Astrocyte of the spinal cord (primary cell): Measurements from ENCODE around the gene PLEKHG4B.

Experiments used
- DNase-seq: peaks from one replicate; pipeline ENCODE4 v3.0.0; 2011; ENCODE audit warnings: low read depth, low spot score
- H3K4me3 ChIP-seq: 2 replicates; pipeline ENCODE4 v1.5.1; 2011; ENCODE audit warnings: low read depth, mild to moderate bottlenecking, low read length, moderate library complexity
- in situ Hi-C: cut with HindIII; loops from 2 replicates; pipeline ENCODE4 v1.10.0; 2017; ENCODE audit warnings: low sequenced_read_pairs
- TF ChIP-seq, protein P1 (sequence below): IDR thresholded peaks from 2 replicates; pipeline ENCODE4 v1.5.1; 2012; ENCODE audit warnings: low read depth, mild to moderate bottlenecking, low read length, inconsistent platforms

The PLEKHG4B gene

DNA sequence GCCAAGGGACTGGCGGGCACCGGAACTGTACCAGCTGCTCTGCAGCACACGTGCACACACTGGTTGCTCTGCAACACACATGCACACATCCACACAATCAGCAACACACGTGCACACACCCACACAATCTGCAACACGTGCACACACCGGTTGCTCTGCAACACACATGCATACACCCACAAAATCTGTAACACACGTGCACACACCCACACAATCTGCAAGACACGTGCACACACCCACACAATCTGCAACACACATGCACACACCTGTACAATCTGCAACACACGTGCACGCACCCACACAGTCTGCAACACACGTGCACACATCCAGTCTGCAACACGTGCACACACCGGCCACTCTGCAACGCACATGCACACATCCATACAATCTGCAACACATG, 17.9 kb downstream of the PLEKHG4B start:
- no peak for DNase-seq
- TF ChIP-seq, protein P1, sequence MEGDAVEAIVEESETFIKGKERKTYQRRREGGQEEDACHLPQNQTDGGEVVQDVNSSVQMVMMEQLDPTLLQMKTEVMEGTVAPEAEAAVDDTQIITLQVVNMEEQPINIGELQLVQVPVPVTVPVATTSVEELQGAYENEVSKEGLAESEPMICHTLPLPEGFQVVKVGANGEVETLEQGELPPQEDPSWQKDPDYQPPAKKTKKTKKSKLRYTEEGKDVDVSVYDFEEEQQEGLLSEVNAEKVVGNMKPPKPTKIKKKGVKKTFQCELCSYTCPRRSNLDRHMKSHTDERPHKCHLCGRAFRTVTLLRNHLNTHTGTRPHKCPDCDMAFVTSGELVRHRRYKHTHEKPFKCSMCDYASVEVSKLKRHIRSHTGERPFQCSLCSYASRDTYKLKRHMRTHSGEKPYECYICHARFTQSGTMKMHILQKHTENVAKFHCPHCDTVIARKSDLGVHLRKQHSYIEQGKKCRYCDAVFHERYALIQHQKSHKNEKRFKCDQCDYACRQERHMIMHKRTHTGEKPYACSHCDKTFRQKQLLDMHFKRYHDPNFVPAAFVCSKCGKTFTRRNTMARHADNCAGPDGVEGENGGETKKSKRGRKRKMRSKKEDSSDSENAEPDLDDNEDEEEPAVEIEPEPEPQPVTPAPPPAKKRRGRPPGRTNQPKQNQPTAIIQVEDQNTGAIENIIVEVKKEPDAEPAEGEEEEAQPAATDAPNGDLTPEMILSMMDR: no peak
- H3K4me3 ChIP-seq: no peak overlapping the region
- in situ Hi-C loops: no loop called here

GRCh38 chr5:110270-110888, 18.4 kb downstream of the PLEKHG4B start:
- in situ Hi-C loops: no loop called here
- H3K4me3 ChIP-seq: no peak overlapping the region
- TF ChIP-seq, protein P1: no peak
- no peak for DNase-seq

- no peak overlapping the region for H3K4me3 ChIP-seq
- TF ChIP-seq, protein P1: no peak
- no peak for DNase-seq
- in situ Hi-C loops: no loop called here
Measured at GRCh38 chr5:111171-111570, 19.2 kb downstream of the PLEKHG4B start.

- no peak for DNase-seq
- no peak overlapping the region for H3K4me3 ChIP-seq
- in situ Hi-C loops: no loop called here
- TF ChIP-seq, protein P1: no peak
Measured at GRCh38 chr5:119486-120097, 27.6 kb downstream of the PLEKHG4B start.

DNA sequence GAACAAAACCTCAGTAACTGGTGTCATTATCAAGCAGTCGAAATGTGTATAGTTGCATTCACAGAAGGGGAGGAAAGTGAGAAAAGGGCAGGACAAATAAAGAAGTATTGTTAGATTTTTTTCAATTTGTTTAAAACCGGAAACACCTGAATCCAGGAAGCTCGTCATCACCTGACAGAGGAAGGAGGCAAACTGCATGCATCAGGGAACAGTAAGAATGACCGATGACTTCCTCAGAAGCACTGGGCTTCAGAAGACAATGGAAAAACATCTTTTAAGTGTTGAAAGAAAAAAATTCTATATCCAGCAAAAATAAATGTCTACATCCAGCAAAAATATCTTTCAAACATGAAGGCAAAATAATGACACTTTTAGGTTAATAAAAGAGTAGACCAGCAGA, 29.5 kb downstream of the PLEKHG4B start:
- no peak overlapping the region for H3K4me3 ChIP-seq
- DNase-seq: no peak
- TF ChIP-seq, protein P1: no peak
- in situ Hi-C loops: no loop called here

- no peak for DNase-seq
- TF ChIP-seq, protein P1: no peak
- H3K4me3 ChIP-seq: no peak overlapping the region
- in situ Hi-C loops: no loop called here
Measured at GRCh38 chr5:125815-126214, 33.8 kb downstream of the PLEKHG4B start.
